B cell (primary cell): ENCODE results near the gene TLX2. TPM values are rescaled to one million over a fixed set of nuclear protein-coding genes. Genes with fewer than 3 reads are reported as not detected.
A peak's percentile ranks its signal among the peaks of the same experiment; 100 is the strongest.

Experiments
- ATAC-seq: fragments of 200-7000 bp; cut with Tn5 transposase; one replicate; pipeline ENCODE4 v1.10.0; 2021; ENCODE audit warnings: low read depth, mild to moderate bottlenecking, moderate number of reproducible peaks, moderate library complexity
- CTCF ChIA-PET: fragments of 350-600 bp; sonication (Branson Sonifier 250); formaldehyde crosslinking; loops from one replicate; lab custom pipeline; 2021; ENCODE audit warnings: antibody characterized with exemption, inconsistent platforms; lab: Charles Lee
- POLR2A ChIA-PET: fragments of 350-600 bp; sonication (Branson Sonifier 250); formaldehyde crosslinking; loops from one replicate; lab custom pipeline; 2021; ENCODE audit warnings: antibody characterized with exemption; lab: Charles Lee
- DNase-seq: peaks from one replicate; pipeline ENCODE4 v3.0.0; 2013
- H2AFZ ChIP-seq: 2 replicates; pipeline ENCODE4 v1.6.1; 2012; ENCODE audit warnings: mild to moderate bottlenecking, low read depth, low read length; ENCODE audit not compliant: insufficient read depth, poor library complexity, severe bottlenecking
- H3K27ac ChIP-seq, 2 donors: 1 replicate in 1 of 2; 2 replicates in 1 of 2; pipeline ENCODE4 v1.5.1; 2012 to 2013; ENCODE audit warnings: low read length in 2 of 2, mild to moderate bottlenecking in 2 of 2, moderate library complexity in 1 of 2
- H3K27me3 ChIP-seq, 4 experiments: fragments of 200-600 bp in 1 of 4; sonication (generic) in 1 of 4; replicated peaks in 1 of 4; 1 replicate in 2 of 4; 2 replicates in 2 of 4; pipeline versions ENCODE4 v1.6.1 to v1.7.0; 2013 to 2016; ENCODE audit warnings: low read length in 3 of 4, mild to moderate bottlenecking in 2 of 4, mixed read lengths in 1 of 4, moderate library complexity in 1 of 4; ENCODE audit not compliant: insufficient read depth in 4 of 4, control insufficient read depth in 3 of 4; ENCODE audit errors: control extremely low read depth in 1 of 4
- H3K36me3 ChIP-seq, 2 experiments: replicated peaks in 1 of 2; 1 replicate in 1 of 2; 2 replicates in 1 of 2; pipeline versions ENCODE4 v1.6.1 to v1.7.1; 2013; ENCODE audit warnings: low read length in 1 of 2; ENCODE audit not compliant: insufficient read depth in 2 of 2, control insufficient read depth in 1 of 2; ENCODE audit errors: control extremely low read depth in 1 of 2, extremely low read depth in 1 of 2
- H3K4me1 ChIP-seq, 2 donors: fragments of 200-600 bp in 1 of 2; sonication (generic) in 1 of 2; 1 replicate in 1 of 2; 2 replicates in 1 of 2; pipeline versions ENCODE4 v1.5.1 to v1.6.1; 2013 to 2017; ENCODE audit warnings: low read length in 2 of 2; ENCODE audit not compliant: control insufficient read depth in 2 of 2, insufficient read depth in 2 of 2
- H3K4me2 ChIP-seq: replicated peaks from 2 replicates; pipeline ENCODE3; 2012; ENCODE audit warnings: mild to moderate bottlenecking, low read depth, low read length; ENCODE audit not compliant: poor library complexity, severe bottlenecking
- H3K4me3 ChIP-seq, 5 experiments: fragments of 200-600 bp in 1 of 5; sonication (generic) in 1 of 5; 1 replicate in 3 of 5; 2 replicates in 2 of 5; pipeline versions ENCODE4 v1.5.1 to v1.7.0; 2011 to 2016; ENCODE audit warnings: low read length in 4 of 5, mild to moderate bottlenecking in 4 of 5, low read depth in 2 of 5, control low read depth in 1 of 5, moderate library complexity in 1 of 5; ENCODE audit not compliant: insufficient read depth in 1 of 5; ENCODE audit errors: control extremely low read depth in 1 of 5, extremely low read depth in 1 of 5
- H3K79me2 ChIP-seq: fragments of 200-600 bp; sonication (generic); one replicate; pipeline ENCODE4 v1.6.0; 2016; ENCODE audit warnings: low read length; ENCODE audit not compliant: control insufficient read depth, insufficient read depth
- H3K9ac ChIP-seq: fragments of 200-600 bp; sonication (generic); 2 replicates; pipeline ENCODE4 v1.6.1; 2017; ENCODE audit warnings: mild to moderate bottlenecking, low read length, moderate library complexity
- H3K9me3 ChIP-seq, 3 donors: one replicate each; pipeline versions ENCODE4 v1.6.1 to v1.7.1; 2013; ENCODE audit warnings: low read length in 2 of 3; ENCODE audit not compliant: control insufficient read depth in 2 of 3, insufficient read depth in 1 of 3; ENCODE audit errors: control extremely low read depth in 1 of 3
- H4K20me1 ChIP-seq: 2 replicates; pipeline ENCODE4 v1.6.0; 2012; ENCODE audit warnings: mild to moderate bottlenecking, low read length; ENCODE audit not compliant: insufficient read depth, control insufficient read depth, poor library complexity, severe bottlenecking
- H3K27ac Mint-ChIP-seq: one replicate; pipeline ENCODE4 v1.8.0; 2021; ENCODE audit warnings: mixed read lengths
- H3K27me3 Mint-ChIP-seq: one replicate; pipeline ENCODE4 v1.8.0; 2021; ENCODE audit warnings: mixed read lengths
- H3K4me1 Mint-ChIP-seq: one replicate; pipeline ENCODE4 v1.8.0; 2021; ENCODE audit warnings: mixed read lengths
- H3K4me3 Mint-ChIP-seq: one replicate; pipeline ENCODE4 v1.8.0; 2021; ENCODE audit warnings: mixed read lengths
- H3K9me3 Mint-ChIP-seq: one replicate; pipeline ENCODE4 v1.8.0; 2022; ENCODE audit warnings: mixed read lengths; ENCODE audit not compliant: insufficient read depth
- EZH2 ChIP-seq: IDR thresholded peaks from 2 replicates; pipeline ENCODE4 v1.6.1; 2012; ENCODE audit warnings: borderline replicate concordance, low read depth, mild to moderate bottlenecking, moderate library complexity, low read length; ENCODE audit not compliant: insufficient read depth, poor library complexity, severe bottlenecking
- WGBS: methylation state at CpG from one replicate; pipeline ENCODE4 v1.1.5; 2013; ENCODE audit warnings: missing lambda C conversion rate; ENCODE audit not compliant: insufficient coverage; 5-methylcytosine and 5-hydroxymethylcytosine counted together
- intact Hi-C: fragments of 100-400 bp; cut with micrococcal nuclease; formaldehyde crosslinking; loops from one replicate; pipeline ENCODE4 v1.10.0; 2022
- polyA plus RNA-seq: library from polyadenylated mRNA; depleted of rRNA; stranded (reverse); fragments of >200 nt; gene quantifications from 2 replicates; pipeline ENCODE4 v1.2.3, GENCODE V29; 2012
- total RNA-seq, 2 donors: library from RNA; stranded (reverse); fragments of 120-200 nt in 1 of 2; gene quantifications; 1 replicate in 1 of 2; 2 replicates in 1 of 2; pipeline versions ENCODE4 v1.2.3 to v1.2.4, GENCODE V29; 2013 to 2022
- TF ChIP-seq, protein P1 (sequence below): fragments of 200-600 bp; IDR thresholded peaks from one replicate; pipeline ENCODE4 v1.8.0; 2022; ENCODE audit warnings: antibody characterized with exemption, mild to moderate bottlenecking

TLX2 gene
- total and polyA plus RNA-seq, 2 donors (not counting 1 experiment from before 2014, with no cell fraction given): 0.06 TPM; not detected in 1

DNA sequence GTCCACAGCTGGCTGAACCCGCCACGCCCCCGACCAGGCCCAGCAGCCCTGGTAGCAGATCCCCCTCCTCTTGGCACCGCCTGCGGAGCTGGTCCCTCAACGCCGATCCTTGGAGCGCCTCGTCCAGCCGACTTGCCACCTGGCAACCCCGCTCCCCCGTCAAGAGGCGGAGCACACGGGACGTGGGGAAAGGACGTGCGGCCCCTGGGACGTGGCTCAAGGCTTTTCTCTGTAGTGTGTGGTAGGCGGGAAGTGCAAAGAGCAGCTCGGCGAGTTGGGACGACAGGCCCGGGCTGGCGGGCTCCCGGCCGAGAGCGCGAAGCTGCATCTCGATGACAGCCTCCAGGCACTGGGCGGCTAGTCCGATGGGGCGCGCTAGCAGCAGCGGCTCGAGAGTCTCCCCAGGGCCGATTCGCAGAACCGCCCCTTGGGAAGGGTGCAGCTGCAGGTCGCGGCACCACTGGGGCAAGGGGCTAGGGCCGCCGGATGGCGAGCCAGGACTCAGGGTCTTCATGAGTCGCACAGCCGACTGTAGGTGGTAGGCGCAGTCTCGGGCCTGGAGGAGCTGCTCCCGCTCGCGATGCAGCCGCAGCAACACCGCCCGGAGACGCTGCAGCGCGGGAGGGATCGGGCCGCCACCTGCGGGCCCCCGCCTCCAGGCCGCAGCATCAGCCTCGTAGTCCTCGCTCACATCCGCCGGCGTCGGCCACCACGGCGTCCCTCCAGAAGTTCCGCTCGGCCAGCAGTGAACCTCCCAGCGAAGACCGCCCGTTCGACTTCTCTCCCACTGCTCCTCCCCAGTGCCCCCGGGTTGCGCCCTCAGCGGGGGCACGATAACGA, 32.1 kb upstream of the TLX2 start:
- Histone ChIP-seq H2AFZ (peak overlapping the region; percentile 100), H3K9ac (peak overlapping the region; percentile 91), H4K20me1 (peaks cover 39% of the 10 kb centered on the region), H3K4me1 (peaks cover 21 to 29% of the 10 kb centered on the region in 2 donors), H3K9me3 (no peaks in the 10 kb centered on the region), H3K4me3 (peak overlapping the region; percentile 74 to 96 (median 88)), H3K27me3 (no peaks in the 10 kb centered on the region), H3K4me2 (peak overlapping the region; percentile 90), H3K79me2 (peaks cover 73% of the 10 kb centered on the region), H3K36me3 (peaks cover 0 to 27% of the 10 kb centered on the region in 2 experiments), H3K27ac (peak overlapping the region; percentile 71 to 84)
- CTCF ChIA-PET: interaction anchor here (0.7 to 7.1 kb wide), 27 partner anchors 8 to 394 kb away, joined by 3 to 149 read pairs (median 4); partner anchors contain the start of genes AUP1, DQX1, HTRA2 and INO80B
- no peaks in the 10 kb centered on the region for H3K9me3 Mint-ChIP-seq
- H3K27me3 Mint-ChIP-seq: no peaks in the 10 kb centered on the region
- POLR2A ChIA-PET: interaction anchor here (0.8 to 3.8 kb wide), 12 partner anchors 9 to 172 kb away, joined by 3 to 56 read pairs (median 6); partner anchors contain the start of genes AUP1, DQX1, HTRA2 and INO80B
- no peak for DNase-seq
- intact Hi-C loops: loop anchor here (1.0 to 2.0 kb wide), 3 partner anchors 61 to 90 kb away; partner anchors contain the start of genes C2orf81, DOK1 and WDR54
- H3K4me3 Mint-ChIP-seq: peak overlapping the region; percentile 100
- H3K27ac Mint-ChIP-seq: peak overlapping the region; percentile 99
- WGBS: 3% methylated on average over 80 of the region's 80 CpGs
- no peak for TF ChIP-seq EZH2
- TF ChIP-seq, protein P1, sequence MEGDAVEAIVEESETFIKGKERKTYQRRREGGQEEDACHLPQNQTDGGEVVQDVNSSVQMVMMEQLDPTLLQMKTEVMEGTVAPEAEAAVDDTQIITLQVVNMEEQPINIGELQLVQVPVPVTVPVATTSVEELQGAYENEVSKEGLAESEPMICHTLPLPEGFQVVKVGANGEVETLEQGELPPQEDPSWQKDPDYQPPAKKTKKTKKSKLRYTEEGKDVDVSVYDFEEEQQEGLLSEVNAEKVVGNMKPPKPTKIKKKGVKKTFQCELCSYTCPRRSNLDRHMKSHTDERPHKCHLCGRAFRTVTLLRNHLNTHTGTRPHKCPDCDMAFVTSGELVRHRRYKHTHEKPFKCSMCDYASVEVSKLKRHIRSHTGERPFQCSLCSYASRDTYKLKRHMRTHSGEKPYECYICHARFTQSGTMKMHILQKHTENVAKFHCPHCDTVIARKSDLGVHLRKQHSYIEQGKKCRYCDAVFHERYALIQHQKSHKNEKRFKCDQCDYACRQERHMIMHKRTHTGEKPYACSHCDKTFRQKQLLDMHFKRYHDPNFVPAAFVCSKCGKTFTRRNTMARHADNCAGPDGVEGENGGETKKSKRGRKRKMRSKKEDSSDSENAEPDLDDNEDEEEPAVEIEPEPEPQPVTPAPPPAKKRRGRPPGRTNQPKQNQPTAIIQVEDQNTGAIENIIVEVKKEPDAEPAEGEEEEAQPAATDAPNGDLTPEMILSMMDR: no peak
- H3K4me1 Mint-ChIP-seq: peaks cover 34% of the 10 kb centered on the region
- ATAC-seq: peak; percentile 40
